Measurements from ENCODE around the gene PSME4. TPM values are rescaled to one million over a fixed set of nuclear protein-coding genes. Genes with fewer than 3 reads are reported as not detected.
"Not testable (repeated sequence)": the region's sequence is repeated elsewhere in the genome, so short reads cannot be mapped to it uniquely, and the experiment has no call there.

Gene PSME4
- total and polyA plus RNA-seq, 2 donors: 33.3 to 40.9 TPM

- 92% methylated on average over 72 of the region's 72 CpGs for WGBS
- Histone ChIP-seq H3K4me1 (ENCODE audit: control insufficient read depth in 2 of 2, insufficient read depth in 2 of 2, low read length in 2 of 2) (no peaks in the 10 kb centered on the region), H3K9me3 (ENCODE audit: control insufficient read depth in 2 of 2, insufficient read depth in 1 of 2, low read length in 1 of 2) (no peaks in the 10 kb centered on the region), H3K27me3 (ENCODE audit: control insufficient read depth in 2 of 2, insufficient read depth in 1 of 2, low read length in 1 of 2) (no peaks in the 10 kb centered on the region), H3K36me3 (ENCODE audit: control insufficient read depth in 2 of 2, insufficient read depth in 2 of 2, low read length in 1 of 2) (peaks cover 8 to 11% of the 10 kb centered on the region in 2 donors), H3K4me3 (ENCODE audit: low read length in 2 of 2) (no peak within 1 kb of the TSS), H3K27ac (ENCODE audit: low read depth in 1 of 2, low read length in 1 of 2) (no peak within 1 kb of the TSS)
- DNase-seq (ENCODE audit: low read depth in 6 of 9, low spot score in 9 of 9): no peak
These were observed 111.3 kb downstream of the PSME4 start, which contains the start of gene GPR75 for GRCh38 chr2:53859206-53860181. Gene GPR75, minus strand, starts transcription at chr2:53859967. Its CDS starts 5,211 bp downstream, at chr2:53854756.

DNA sequence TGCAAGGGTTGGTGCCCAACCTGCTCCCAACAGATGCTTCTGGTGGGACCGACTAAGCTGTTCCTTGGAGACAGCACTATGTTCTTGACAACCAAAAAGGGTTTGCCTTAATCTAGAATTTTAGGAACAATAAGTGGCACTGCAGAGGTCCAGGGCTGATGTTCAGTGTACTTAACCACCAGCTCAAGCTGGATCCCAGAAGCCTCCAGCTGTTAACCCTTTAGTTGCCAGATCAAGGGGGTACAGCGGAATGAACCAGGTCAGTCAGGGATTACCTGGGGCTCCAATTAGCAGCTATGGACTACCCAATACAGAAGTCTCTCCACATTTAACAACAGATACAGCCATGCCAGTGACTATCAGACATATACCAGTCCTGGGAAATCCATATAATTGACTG lies 114.5 kb downstream of the PSME4 start:
- H3K4me3 ChIP-seq (ENCODE audit: low read length in 2 of 2): no peak overlapping the region
- no peaks in the 10 kb centered on the region for H3K27me3 ChIP-seq (ENCODE audit: control insufficient read depth in 2 of 2, insufficient read depth in 1 of 2, low read length in 1 of 2)
- WGBS: 96% methylated on average over 2 of the region's 2 CpGs
- H3K9me3 ChIP-seq (ENCODE audit: control insufficient read depth in 2 of 2, insufficient read depth in 1 of 2, low read length in 1 of 2): no peaks in the 10 kb centered on the region
- H3K27ac ChIP-seq (ENCODE audit: low read depth in 1 of 2, low read length in 1 of 2): no peak overlapping the region
- no peak for DNase-seq (ENCODE audit: low read depth in 6 of 9, low spot score in 9 of 9)
- peaks cover 13 to 22% of the 10 kb centered on the region in 2 donors for H3K36me3 ChIP-seq (ENCODE audit: control insufficient read depth in 2 of 2, insufficient read depth in 2 of 2, low read length in 1 of 2)
- H3K4me1 ChIP-seq (ENCODE audit: control insufficient read depth in 2 of 2, insufficient read depth in 2 of 2, low read length in 2 of 2): no peaks in the 10 kb centered on the region

DNA sequence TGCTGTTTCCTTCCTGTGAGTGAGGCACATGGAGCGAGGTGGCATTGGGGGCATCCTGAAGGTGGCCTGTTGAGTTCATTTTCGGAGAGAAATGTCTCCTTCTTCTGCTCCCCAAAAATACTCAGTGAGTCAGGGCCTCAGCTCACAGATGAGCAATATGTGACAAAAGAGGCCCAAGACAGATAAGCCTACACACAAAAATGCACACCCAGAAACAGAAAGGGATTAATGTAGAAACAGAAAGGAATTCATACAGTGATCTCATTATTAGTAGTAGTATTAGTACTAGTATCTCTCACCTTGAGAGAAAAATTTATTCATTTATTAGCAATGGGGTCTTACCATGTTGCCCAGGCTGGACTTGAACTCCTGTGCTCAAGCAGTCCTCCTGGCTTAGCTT lies 116.1 kb downstream of the PSME4 start:
- no peaks in the 10 kb centered on the region for H3K27me3 ChIP-seq (ENCODE audit: control insufficient read depth in 2 of 2, insufficient read depth in 1 of 2, low read length in 1 of 2)
- H3K36me3 ChIP-seq (ENCODE audit: control insufficient read depth in 2 of 2, insufficient read depth in 2 of 2, low read length in 1 of 2): peaks cover 13 to 18% of the 10 kb centered on the region in 2 donors
- no peaks in the 10 kb centered on the region for H3K4me1 ChIP-seq (ENCODE audit: control insufficient read depth in 2 of 2, insufficient read depth in 2 of 2, low read length in 2 of 2)
- no peaks in the 10 kb centered on the region for H3K9me3 ChIP-seq (ENCODE audit: control insufficient read depth in 2 of 2, insufficient read depth in 1 of 2, low read length in 1 of 2)
- DNase-seq (ENCODE audit: low read depth in 6 of 9, low spot score in 9 of 9): no peak
- no peak overlapping the region for H3K4me3 ChIP-seq (ENCODE audit: low read length in 2 of 2)
- WGBS: 97% methylated on average over 2 of the region's 2 CpGs
- H3K27ac ChIP-seq (ENCODE audit: low read depth in 1 of 2, low read length in 1 of 2): no peak overlapping the region

DNA sequence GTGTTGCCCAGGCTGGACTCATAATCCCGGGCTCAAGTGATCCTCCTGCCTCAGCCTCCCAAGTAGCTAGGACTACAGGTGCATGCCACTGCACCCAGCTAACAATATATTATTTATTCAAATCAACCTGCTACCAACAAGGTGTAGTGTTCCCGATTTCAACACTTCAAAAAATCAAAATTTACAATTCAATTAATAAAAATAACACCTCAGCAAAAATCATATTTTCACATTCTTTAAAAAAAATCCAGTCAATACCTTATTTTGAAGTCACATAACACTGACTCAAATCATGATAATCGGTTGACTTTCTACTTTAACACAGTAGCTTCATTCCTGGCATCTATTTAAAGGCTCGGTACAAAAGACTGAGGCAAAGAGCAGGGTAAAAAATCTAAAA lies 118.3 kb downstream of the PSME4 start:
- H3K36me3 ChIP-seq (ENCODE audit: control insufficient read depth in 2 of 2, insufficient read depth in 2 of 2, low read length in 1 of 2): peaks cover 12 to 13% of the 10 kb centered on the region in 2 donors
- no peak overlapping the region for H3K27ac ChIP-seq (ENCODE audit: low read depth in 1 of 2, low read length in 1 of 2)
- WGBS: 92% methylated on average over 4 of the region's 4 CpGs
- no peaks in the 10 kb centered on the region for H3K9me3 ChIP-seq (ENCODE audit: control insufficient read depth in 2 of 2, insufficient read depth in 1 of 2, low read length in 1 of 2)
- H3K27me3 ChIP-seq (ENCODE audit: control insufficient read depth in 2 of 2, insufficient read depth in 1 of 2, low read length in 1 of 2): no peaks in the 10 kb centered on the region
- H3K4me3 ChIP-seq (ENCODE audit: low read length in 2 of 2): no peak overlapping the region
- H3K4me1 ChIP-seq (ENCODE audit: control insufficient read depth in 2 of 2, insufficient read depth in 2 of 2, low read length in 2 of 2): no peaks in the 10 kb centered on the region
- no peak for DNase-seq (ENCODE audit: low read depth in 6 of 9, low spot score in 9 of 9)

GRCh38 chr2:53851052-53851757 lies 119.6 kb downstream of the PSME4 start:
- not testable (repeated sequence) for H3K27ac ChIP-seq (ENCODE audit: low read depth in 1 of 2, low read length in 1 of 2); H3K4me1 ChIP-seq (ENCODE audit: control insufficient read depth in 2 of 2, insufficient read depth in 2 of 2, low read length in 2 of 2); DNase-seq (ENCODE audit: low read depth in 6 of 9, low spot score in 9 of 9); H3K27me3 ChIP-seq (ENCODE audit: control insufficient read depth in 2 of 2, insufficient read depth in 1 of 2, low read length in 1 of 2); H3K4me3 ChIP-seq (ENCODE audit: low read length in 2 of 2); H3K9me3 ChIP-seq (ENCODE audit: control insufficient read depth in 2 of 2, insufficient read depth in 1 of 2, low read length in 1 of 2)
- 97% methylated on average over 9 of the region's 9 CpGs for WGBS
- peaks cover 12 to 13% of the 10 kb centered on the region in 2 donors for H3K36me3 ChIP-seq (ENCODE audit: control insufficient read depth in 2 of 2, insufficient read depth in 2 of 2, low read length in 1 of 2)

- WGBS: 100% methylated on average over 2 of the region's 2 CpGs
- Histone ChIP-seq H3K9me3 (ENCODE audit: control insufficient read depth in 2 of 2, insufficient read depth in 1 of 2, low read length in 1 of 2) (no peaks in the 10 kb centered on the region), H3K4me3 (ENCODE audit: low read length in 2 of 2) (no peak overlapping the region), H3K36me3 (ENCODE audit: control insufficient read depth in 2 of 2, insufficient read depth in 2 of 2, low read length in 1 of 2) (no peaks in the 10 kb centered on the region), H3K27me3 (ENCODE audit: control insufficient read depth in 2 of 2, insufficient read depth in 1 of 2, low read length in 1 of 2) (no peaks in the 10 kb centered on the region), H3K27ac (ENCODE audit: low read depth in 1 of 2, low read length in 1 of 2) (no peak overlapping the region), H3K4me1 (ENCODE audit: control insufficient read depth in 2 of 2, insufficient read depth in 2 of 2, low read length in 2 of 2) (no peaks in the 10 kb centered on the region)
- DNase-seq (ENCODE audit: low read depth in 6 of 9, low spot score in 9 of 9): no peak
These were observed 122.7 kb downstream of the PSME4 start for GRCh38 chr2:53848062-53848461.

GRCh38 chr2:53843595-53843994 lies 127.2 kb downstream of the PSME4 start:
- DNase-seq (ENCODE audit: low read depth in 6 of 9, low spot score in 9 of 9): no peak
- H3K4me1 ChIP-seq (ENCODE audit: control insufficient read depth in 2 of 2, insufficient read depth in 2 of 2, low read length in 2 of 2): no peaks in the 10 kb centered on the region
- H3K27ac ChIP-seq (ENCODE audit: low read depth in 1 of 2, low read length in 1 of 2): no peak overlapping the region
- H3K36me3 ChIP-seq (ENCODE audit: control insufficient read depth in 2 of 2, insufficient read depth in 2 of 2, low read length in 1 of 2): no peaks in the 10 kb centered on the region
- WGBS: 71% methylated on average over 2 of the region's 2 CpGs
- no peaks in the 10 kb centered on the region for H3K9me3 ChIP-seq (ENCODE audit: control insufficient read depth in 2 of 2, insufficient read depth in 1 of 2, low read length in 1 of 2)
- H3K4me3 ChIP-seq (ENCODE audit: low read length in 2 of 2): no peak overlapping the region
- H3K27me3 ChIP-seq (ENCODE audit: control insufficient read depth in 2 of 2, insufficient read depth in 1 of 2, low read length in 1 of 2): no peaks in the 10 kb centered on the region

GRCh38 chr2:53842891-53843290 lies 127.9 kb downstream of the PSME4 start:
- Histone ChIP-seq H3K27ac (ENCODE audit: low read depth in 1 of 2, low read length in 1 of 2) (no peak overlapping the region), H3K36me3 (ENCODE audit: control insufficient read depth in 2 of 2, insufficient read depth in 2 of 2, low read length in 1 of 2) (no peaks in the 10 kb centered on the region), H3K4me1 (ENCODE audit: control insufficient read depth in 2 of 2, insufficient read depth in 2 of 2, low read length in 2 of 2) (no peaks in the 10 kb centered on the region), H3K4me3 (ENCODE audit: low read length in 2 of 2) (no peak overlapping the region), H3K27me3 (ENCODE audit: control insufficient read depth in 2 of 2, insufficient read depth in 1 of 2, low read length in 1 of 2) (no peaks in the 10 kb centered on the region), H3K9me3 (ENCODE audit: control insufficient read depth in 2 of 2, insufficient read depth in 1 of 2, low read length in 1 of 2) (no peaks in the 10 kb centered on the region)
- DNase-seq (ENCODE audit: low read depth in 6 of 9, low spot score in 9 of 9): no peak
- WGBS: 92% methylated on average over 3 of the region's 3 CpGs

DNA sequence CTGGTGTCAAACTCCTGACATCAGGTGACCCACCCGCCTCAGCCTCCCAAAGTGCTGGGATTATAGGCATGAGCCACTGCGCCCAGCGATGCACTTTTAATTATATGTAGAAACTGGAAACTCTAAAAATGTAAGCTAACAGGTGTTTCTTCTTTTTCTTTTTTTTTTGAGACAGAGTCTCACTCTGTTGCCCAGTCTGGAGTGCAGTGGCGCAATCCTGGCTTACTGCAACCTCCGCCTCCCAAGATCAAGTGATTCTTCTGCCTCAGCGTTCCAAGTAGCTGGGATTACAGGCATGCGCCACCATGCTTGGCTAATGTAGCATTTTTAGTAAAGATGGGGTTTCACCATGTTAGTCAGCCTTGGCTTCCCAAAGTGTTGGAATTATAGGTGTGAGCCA lies 129.1 kb downstream of the PSME4 start:
- not testable (repeated sequence) for H3K4me3 ChIP-seq (ENCODE audit: low read length in 2 of 2); H3K27ac ChIP-seq (ENCODE audit: low read depth in 1 of 2, low read length in 1 of 2); DNase-seq (ENCODE audit: low read depth in 6 of 9, low spot score in 9 of 9); H3K36me3 ChIP-seq (ENCODE audit: control insufficient read depth in 2 of 2, insufficient read depth in 2 of 2, low read length in 1 of 2); H3K9me3 ChIP-seq (ENCODE audit: control insufficient read depth in 2 of 2, insufficient read depth in 1 of 2, low read length in 1 of 2); H3K4me1 ChIP-seq (ENCODE audit: control insufficient read depth in 2 of 2, insufficient read depth in 2 of 2, low read length in 2 of 2); H3K27me3 ChIP-seq (ENCODE audit: control insufficient read depth in 2 of 2, insufficient read depth in 1 of 2, low read length in 1 of 2)
- 99% methylated on average over 7 of the region's 7 CpGs for whole genome bisulfite sequencing

Data from thymus (tissue), 11 donors.